PFSK-1 (cell line): Measurements from ENCODE around the gene NAB1.

Experiments
- FOXP2 ChIP-seq: optimal IDR thresholded peaks from 2 replicates; pipeline ENCODE3; 2011; ENCODE audit warnings: borderline replicate concordance, control low read depth, inconsistent platforms; ENCODE audit not compliant: insufficient read depth; ENCODE audit errors: extremely low read length, extremely low read depth
- POLR2AphosphoS5 ChIP-seq: IDR thresholded peaks from 2 replicates; pipeline ENCODE4 v1.6.1; 2012; ENCODE audit warnings: low read depth, mild to moderate bottlenecking, control low read depth, low read length, moderate library complexity
- REST ChIP-seq, 2 experiments: IDR thresholded peaks; 2 replicates each; pipeline versions ENCODE4 v1.6.1 to v1.8.0; 2011 to 2012; ENCODE audit warnings: low read depth in 2 of 2, low read length in 2 of 2, control low read depth in 1 of 2, inconsistent platforms in 1 of 2, mild to moderate bottlenecking in 1 of 2, moderate library complexity in 1 of 2; ENCODE audit not compliant: insufficient read depth in 1 of 2
- SIN3A ChIP-seq: IDR thresholded peaks from 2 replicates; pipeline ENCODE4 v1.6.1; 2012; ENCODE audit warnings: mild to moderate bottlenecking, low read length, moderate library complexity, borderline replicate concordance; ENCODE audit not compliant: insufficient read depth
- TAF1 ChIP-seq: IDR thresholded peaks from 2 replicates; pipeline ENCODE4 v1.6.1; 2012; ENCODE audit warnings: low read length, control low read depth, borderline replicate concordance; ENCODE audit not compliant: insufficient read depth

The NAB1 gene

GRCh38 chr2:190651413-190651812, 2.5 kb downstream of the NAB1 start:
- TF ChIP-seq POLR2AphosphoS5 = no peak
- TF ChIP-seq TAF1 = no peak
- no peak for TF ChIP-seq REST (IDR thresholded peaks at IDR 0.05; ENCODE audit: insufficient read depth in 1 of 2, low read depth in 2 of 2, low read length in 2 of 2)

- TF ChIP-seq FOXP2 = no peak
- no peak for TF ChIP-seq SIN3A
- TF ChIP-seq REST (IDR thresholded peaks at IDR 0.05; ENCODE audit: insufficient read depth in 1 of 2, low read depth in 2 of 2, low read length in 2 of 2) = no peak
- no peak for TF ChIP-seq POLR2AphosphoS5
- TF ChIP-seq TAF1 = no peak
These were observed 4.3 kb downstream of the NAB1 start for GRCh38 chr2:190653231-190653630.

GRCh38 chr2:190653931-190654330, 5.0 kb downstream of the NAB1 start:
- TF ChIP-seq FOXP2 (no peak), SIN3A (no peak), REST (IDR thresholded peaks at IDR 0.05; ENCODE audit: insufficient read depth in 1 of 2, low read depth in 2 of 2, low read length in 2 of 2) (no peak), POLR2AphosphoS5 (no peak), TAF1 (no peak)

GRCh38 chr2:190655113-190655512, 6.2 kb downstream of the NAB1 start:
- TF ChIP-seq FOXP2 (no peak), SIN3A (no peak), REST (IDR thresholded peaks at IDR 0.05; ENCODE audit: insufficient read depth in 1 of 2, low read depth in 2 of 2, low read length in 2 of 2) (no peak), TAF1 (no peak), POLR2AphosphoS5 (no peak)

GRCh38 chr2:190655570-190655969, 6.7 kb downstream of the NAB1 start:
- TF ChIP-seq REST (IDR thresholded peaks at IDR 0.05; ENCODE audit: insufficient read depth in 1 of 2, low read depth in 2 of 2, low read length in 2 of 2) = no peak
- no peak for TF ChIP-seq TAF1
- TF ChIP-seq FOXP2 = no peak
- no peak for TF ChIP-seq SIN3A
- no peak for TF ChIP-seq POLR2AphosphoS5
